GM12874 (cell line): ENCODE results near the gene TRMT1.

Source experiments
- CTCF ChIP-seq: IDR thresholded peaks from 2 replicates; pipeline ENCODE4 v1.5.1; 2011; ENCODE audit warnings: low read depth, mild to moderate bottlenecking, control low read depth, low read length, moderate library complexity; ENCODE audit not compliant: insufficient read depth

Gene TRMT1

GRCh38 chr19:13095934-13096927 is 20.3 kb downstream of the TRMT1 start:
- TF ChIP-seq CTCF = no peak

GRCh38 chr19:13095393-13095784 is 21.2 kb downstream of the TRMT1 start:
- TF ChIP-seq CTCF = no peak

GRCh38 chr19:13094771-13095392 is 21.7 kb downstream of the TRMT1 start:
- TF ChIP-seq CTCF = no peak

- TF ChIP-seq CTCF = no peak
These were observed 22.4 kb downstream of the TRMT1 start for GRCh38 chr19:13094106-13094504.

GRCh38 chr19:13093407-13094105 is 23.0 kb downstream of the TRMT1 start:
- peak; percentile 92 for TF ChIP-seq CTCF

GRCh38 chr19:13092606-13093235 is 23.8 kb downstream of the TRMT1 start:
- no peak for TF ChIP-seq CTCF

- no peak for TF ChIP-seq CTCF
These were observed 24.4 kb downstream of the TRMT1 start for GRCh38 chr19:13092158-13092543.
